MV-4-11 (cell line): ENCODE data around the gene DDR2.
A peak's percentile ranks its signal among the peaks of the same experiment; 100 is the strongest.
"Not testable (repeated sequence)": the region's sequence is repeated elsewhere in the genome, so short reads cannot be mapped to it uniquely, and the experiment has no call there.

ENCODE experiments used
- DNase-seq: peaks from one replicate; lab custom pipeline; 2025; lab: John Stamatoyannopoulos, UW

DDR2 gene

GRCh38 chr1:162632217-162632666 lies at the start of gene DDR2:
DDR2 (plus strand) TSS chr1:162632464; CDS start chr1:162719064, 86,600 bp downstream.
- DNase-seq: no peak

GRCh38 chr1:162582901-162583300 lies 49.4 kb upstream of the DDR2 start:
- not testable (repeated sequence) for DNase-seq

- not testable (repeated sequence) for DNase-seq
Observed at GRCh38 chr1:162585101-162585500, 47.2 kb upstream of the DDR2 start.

DNA sequence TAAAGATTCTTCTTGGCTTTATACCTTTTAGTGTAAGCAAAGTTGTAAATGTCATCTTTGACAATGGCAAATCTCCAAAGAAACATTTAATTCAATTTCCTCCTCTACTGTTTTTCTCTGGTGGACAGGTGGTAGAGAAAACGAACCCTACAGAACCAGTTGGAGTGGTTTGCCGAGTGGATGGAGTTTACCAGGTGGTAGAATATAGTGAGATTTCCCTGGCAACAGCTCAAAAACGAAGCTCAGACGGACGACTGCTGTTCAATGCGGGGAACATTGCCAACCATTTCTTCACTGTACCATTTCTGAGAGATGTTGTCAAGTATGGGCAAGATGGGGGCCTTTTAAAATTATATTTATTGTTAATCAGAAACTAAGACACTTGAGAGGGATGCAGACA lies 44.9 kb upstream of the DDR2 start:
- DNase-seq: no peak

GRCh38 chr1:162587761-162588260 lies 44.5 kb upstream of the DDR2 start:
- no peak for DNase-seq

DNA sequence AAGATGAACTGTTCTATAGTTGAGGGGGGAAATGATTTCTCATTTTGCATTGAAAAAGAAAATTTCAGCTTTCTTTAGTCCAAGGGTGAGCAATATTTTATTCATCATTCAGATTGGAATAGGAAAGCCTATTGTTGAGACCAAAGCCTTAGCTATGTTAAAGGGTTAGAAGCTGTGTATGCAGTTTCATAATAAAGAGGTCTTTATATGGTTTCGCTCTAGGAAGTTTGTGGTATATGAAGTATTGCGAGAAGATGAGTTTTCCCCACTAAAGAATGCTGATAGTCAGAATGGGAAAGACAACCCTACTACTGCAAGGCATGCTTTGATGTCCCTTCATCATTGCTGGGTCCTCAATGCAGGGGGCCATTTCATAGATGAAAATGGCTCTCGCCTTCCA lies 42.2 kb upstream of the DDR2 start:
- DNase-seq: peak; percentile 21

GRCh38 chr1:162590686-162591085 lies 41.6 kb upstream of the DDR2 start:
- no peak for DNase-seq

GRCh38 chr1:162596514-162597170 lies 35.6 kb upstream of the DDR2 start:
- no peak for DNase-seq

DNA sequence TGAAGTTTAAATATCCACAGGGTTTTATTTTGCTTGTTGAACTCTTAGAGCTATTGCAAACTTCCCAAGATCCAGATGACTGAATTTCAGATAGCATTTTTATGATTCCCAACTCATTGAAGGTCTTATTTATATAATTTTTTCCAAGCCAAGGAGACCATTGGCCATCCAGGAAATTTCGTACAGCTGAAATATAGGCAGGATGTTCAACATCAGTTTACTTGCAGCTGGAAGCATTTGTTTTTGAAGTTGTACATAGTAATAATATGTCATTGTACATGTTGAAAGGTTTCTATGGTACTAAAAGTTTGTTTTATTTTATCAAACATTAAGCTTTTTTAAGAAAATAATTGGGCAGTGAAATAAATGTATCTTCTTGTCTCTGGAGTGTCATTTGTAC lies 32.8 kb upstream of the DDR2 start:
- no peak for DNase-seq

DNA sequence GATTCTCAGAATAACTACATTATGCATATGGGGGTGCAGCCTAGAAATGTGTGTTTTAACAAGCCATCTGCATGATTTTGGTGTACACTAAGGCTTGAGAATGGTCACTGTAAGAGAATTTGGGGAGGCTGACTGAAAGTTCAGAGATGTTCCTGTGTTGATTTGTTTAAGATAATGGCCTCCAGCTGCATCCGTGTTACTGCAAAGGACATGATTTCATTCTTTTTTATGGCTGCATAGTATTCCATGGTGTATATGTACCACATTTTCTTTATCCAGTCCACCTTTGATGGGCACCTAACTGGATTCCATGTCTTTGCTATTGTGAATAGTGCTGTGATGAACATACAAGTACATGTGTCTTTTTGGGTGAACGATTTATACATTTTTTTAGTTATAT lies 29.1 kb upstream of the DDR2 start:
- DNase-seq: not testable (repeated sequence)

- DNase-seq: no peak
Observed at GRCh38 chr1:162605225-162605927, 26.9 kb upstream of the DDR2 start.

DNA sequence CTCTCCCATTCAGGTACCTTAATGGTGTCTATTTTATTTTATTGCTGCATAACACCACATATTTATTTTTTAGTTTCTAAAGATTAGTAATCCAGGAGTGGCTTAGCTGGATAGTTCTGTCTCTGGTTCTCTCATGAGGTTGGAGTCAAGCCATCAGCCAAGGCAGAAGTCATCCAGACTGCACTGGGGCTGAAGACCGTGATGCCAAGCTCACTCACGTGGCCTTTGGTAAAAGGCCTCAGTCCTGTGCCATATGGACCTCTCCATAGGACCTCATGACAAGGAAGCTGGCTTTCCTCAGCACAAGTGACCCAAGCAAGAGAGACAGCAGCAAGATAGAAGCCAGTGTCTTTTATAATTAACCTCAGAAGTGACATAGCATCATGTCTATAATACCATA lies 23.0 kb upstream of the DDR2 start:
- DNase-seq: no peak

- DNase-seq: peak; percentile 81
Observed at GRCh38 chr1:162612606-162613400, 19.5 kb upstream of the DDR2 start.

DNA sequence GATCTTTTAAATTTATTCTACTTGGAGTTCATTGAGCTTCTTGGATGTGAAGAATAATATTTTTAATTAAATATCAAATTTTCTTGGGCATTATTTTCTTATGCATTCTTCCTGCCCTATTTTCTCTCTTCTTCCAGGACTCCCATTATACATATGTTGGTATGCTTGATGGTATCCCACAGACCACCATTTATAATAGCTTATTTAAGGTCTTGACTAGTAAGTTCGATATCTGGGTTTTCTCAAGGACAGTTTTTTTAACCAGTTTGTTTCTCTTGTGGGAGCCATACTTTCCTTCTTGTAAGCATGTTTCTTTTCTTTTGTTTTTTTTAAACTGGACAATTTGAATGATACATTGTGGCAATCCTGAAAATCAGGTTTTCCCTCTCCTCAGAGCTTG lies 15.4 kb upstream of the DDR2 start:
- no peak for DNase-seq

GRCh38 chr1:162617513-162617912 lies 14.8 kb upstream of the DDR2 start:
- no peak for DNase-seq

DNA sequence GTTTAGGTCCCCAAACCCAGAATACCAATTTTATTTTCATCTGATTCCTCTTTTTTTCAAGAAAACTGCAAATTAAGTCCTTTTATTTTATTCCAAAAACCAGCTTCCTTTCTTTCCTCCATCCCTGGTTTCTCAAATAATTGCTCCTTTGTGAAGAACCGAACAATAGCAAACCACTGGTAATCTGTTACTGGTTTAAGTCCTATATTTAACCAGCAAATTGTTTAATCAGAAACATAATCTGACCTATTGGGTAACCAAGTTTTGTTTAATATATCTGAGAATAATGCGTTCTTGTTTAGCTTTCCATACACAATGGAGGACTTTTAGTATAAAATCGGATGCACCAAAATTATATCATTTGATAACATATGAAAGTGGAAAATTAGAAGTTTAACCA lies 13.2 kb upstream of the DDR2 start:
- no peak for DNase-seq

DNA sequence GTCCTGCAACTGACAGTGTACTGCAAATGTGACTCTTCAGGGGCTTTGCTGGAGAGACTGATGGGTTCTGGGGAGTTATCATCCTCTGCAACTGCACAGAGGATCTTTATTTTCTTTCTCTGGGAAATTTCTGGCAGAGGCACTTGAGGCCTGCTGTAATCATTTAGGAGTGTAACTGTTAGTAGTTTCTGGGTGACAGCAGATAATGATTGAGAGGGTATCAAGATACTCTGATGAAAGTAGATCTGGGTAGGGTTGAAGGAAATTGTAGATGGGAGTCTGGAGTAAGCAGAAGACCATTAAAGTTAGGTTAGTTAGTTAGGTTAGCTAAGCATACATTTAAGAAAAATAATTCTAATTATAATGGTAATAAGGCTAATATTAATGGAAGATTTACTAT lies 11.0 kb upstream of the DDR2 start:
- DNase-seq: no peak

DNA sequence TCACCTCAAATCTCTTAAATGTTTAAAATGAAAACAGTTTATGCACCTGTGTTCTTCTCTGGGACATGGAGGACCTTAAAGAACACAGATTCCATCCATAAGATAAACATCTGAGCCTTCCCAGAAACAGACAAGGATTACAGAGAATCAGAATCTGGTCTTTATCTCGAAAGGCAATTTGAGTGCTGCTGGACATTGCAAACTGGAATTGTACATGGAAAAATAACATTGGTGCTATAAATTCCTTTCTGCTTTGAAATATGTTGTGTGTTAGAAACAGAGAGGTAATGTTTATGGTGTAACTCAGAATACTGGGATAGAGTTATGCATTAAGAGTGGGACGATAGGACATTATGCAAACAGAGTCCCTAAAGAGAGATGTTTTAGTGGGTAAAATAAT lies 6.6 kb upstream of the DDR2 start:
- no peak for DNase-seq

DNA sequence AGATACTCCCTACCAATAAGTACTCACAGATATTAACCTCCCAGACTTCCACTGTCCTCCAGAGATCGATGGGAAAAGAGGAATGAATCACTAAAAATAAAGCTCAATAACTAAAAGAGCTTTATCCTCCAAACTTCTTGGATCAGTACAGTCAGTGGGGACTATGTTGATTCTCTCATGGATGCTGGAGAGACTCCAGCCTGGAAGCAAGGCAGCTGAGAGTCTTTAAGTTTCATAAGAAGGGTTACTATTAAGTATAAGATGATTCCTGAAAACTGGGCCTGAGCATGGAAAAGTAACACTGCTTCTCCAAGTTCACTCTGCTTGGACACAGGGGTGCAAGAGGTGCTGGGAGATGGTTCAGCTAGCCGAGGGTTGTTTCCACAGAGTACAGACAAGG lies 6.2 kb upstream of the DDR2 start:
- no peak for DNase-seq

- DNase-seq: no peak
Observed at GRCh38 chr1:162626761-162627160, 5.5 kb upstream of the DDR2 start.

GRCh38 chr1:162627662-162628296 lies 4.5 kb upstream of the DDR2 start:
- peak; percentile 23 for DNase-seq

- no peak for DNase-seq
Observed at GRCh38 chr1:162629077-162629627, 3.1 kb upstream of the DDR2 start.
